Cardiac fibroblast (primary cell): Measurements from ENCODE around the gene PBX3.
A peak's percentile ranks its signal among the peaks of the same experiment; 100 is the strongest.
"Not testable (repeated sequence)": the region's sequence is repeated elsewhere in the genome, so short reads cannot be mapped to it uniquely, and the experiment has no call there.

ENCODE experiments used
- DNase-seq, 2 donors: peaks; one replicate each; pipeline versions ENCODE4 v3.0.0 to v3.0.0-alpha.2; 2010; ENCODE audit warnings: low read depth in 2 of 2
- H3K4me3 ChIP-seq, 2 donors: replicated peaks in 1 of 2; 1 replicate in 1 of 2; 2 replicates in 1 of 2; pipeline ENCODE4 v1.5.1; 2011; ENCODE audit warnings: low read depth in 2 of 2, low read length in 2 of 2, mild to moderate bottlenecking in 2 of 2, moderate library complexity in 1 of 2
- CTCF ChIP-seq: IDR thresholded peaks from one replicate; pipeline ENCODE4 v1.5.1; 2011; ENCODE audit warnings: low read depth, mild to moderate bottlenecking, low read length, inconsistent platforms

PBX3 gene

GRCh38 chr9:125822902-125823301, 75.7 kb downstream of the PBX3 start:
- no peak for DNase-seq
- TF ChIP-seq CTCF = no peak
- H3K4me3 ChIP-seq = no peak overlapping the region

- not testable (repeated sequence) for DNase-seq, H3K4me3 ChIP-seq
Measured at GRCh38 chr9:125823874-125824406, 76.8 kb downstream of the PBX3 start.

- no peak overlapping the region for H3K4me3 ChIP-seq
- no peak for TF ChIP-seq CTCF
- DNase-seq = no peak
Measured at GRCh38 chr9:125825762-125826161, 78.6 kb downstream of the PBX3 start.

- no peak for TF ChIP-seq CTCF
- no peak overlapping the region for H3K4me3 ChIP-seq
- DNase-seq = no peak
Measured at GRCh38 chr9:125826850-125827249, 79.7 kb downstream of the PBX3 start.

GRCh38 chr9:125829743-125830142, 82.6 kb downstream of the PBX3 start:
- peak; percentile 53 to 57 for DNase-seq
- H3K4me3 ChIP-seq = peak overlapping the region; percentile 19 to 58
- no peak for TF ChIP-seq CTCF

- H3K4me3 ChIP-seq = no peak overlapping the region
- no peak for TF ChIP-seq CTCF
Measured at GRCh38 chr9:125831054-125831453, 83.9 kb downstream of the PBX3 start.

GRCh38 chr9:125831616-125832015, 84.4 kb downstream of the PBX3 start:
- H3K4me3 ChIP-seq = no peak overlapping the region
- DNase-seq = no peak
- no peak for TF ChIP-seq CTCF

More at GRCh38 chr9:125831054-125831453, 83.9 kb downstream of the PBX3 start:
- no peak for DNase-seq
